ENCODE results near the gene PTCH2.

PTCH2 gene

DNA sequence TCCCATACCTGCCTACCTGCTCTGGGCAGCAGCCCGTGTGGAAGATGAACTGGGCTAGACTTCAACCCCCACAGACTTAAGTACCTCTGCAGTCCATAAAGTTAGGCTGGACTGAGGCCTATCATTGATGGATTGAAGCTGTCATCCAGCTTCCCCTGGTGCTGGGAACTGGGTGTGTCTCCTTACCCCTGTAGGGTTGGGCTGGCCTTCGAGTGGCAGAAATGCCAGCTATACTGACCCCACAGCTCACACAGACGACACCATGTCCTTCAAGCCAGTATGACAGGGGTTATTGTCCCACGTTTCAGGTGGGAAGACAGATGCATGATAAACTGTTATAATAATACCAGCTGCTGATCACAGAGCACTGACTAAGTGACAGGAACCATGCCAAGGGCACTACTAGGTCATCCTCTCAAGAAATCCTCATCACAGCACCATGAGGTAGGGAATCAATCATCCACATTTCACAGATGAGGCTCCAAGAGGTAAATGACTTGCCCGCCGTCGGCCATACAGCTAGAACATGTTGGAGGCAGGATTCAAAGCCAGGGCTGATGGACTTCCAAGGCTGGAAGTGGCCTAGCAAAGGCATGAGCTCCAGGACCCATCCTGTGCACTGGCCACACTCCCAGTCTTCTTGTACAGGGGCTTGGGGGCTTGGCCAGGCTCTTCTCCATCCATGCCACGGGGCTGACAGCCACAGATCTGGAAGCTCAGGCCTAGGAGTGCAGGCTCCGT is 54.8 kb downstream of the PTCH2 start, which contains the start of gene BEST4:
Gene BEST4, minus strand, starts transcription at position 51 of the 741 bp plus-strand sequence. CDS start 465 bp downstream, outside the sequence.
- H3K27me3 Mint-ChIP-seq: no peaks in the 10 kb centered on the region
- no peaks in the 10 kb centered on the region for H3K9me3 Mint-ChIP-seq
- no peaks in the 10 kb centered on the region for H3K36me3 Mint-ChIP-seq (ENCODE audit: low read depth)
- no peak within 1 kb of the TSS for H3K27ac Mint-ChIP-seq
- no peak within 1 kb of the TSS for H3K4me3 Mint-ChIP-seq
- DNase-seq: no peak
- ATAC-seq: no peak
- peaks cover 29% of the 10 kb centered on the region for H3K4me1 Mint-ChIP-seq

DNA sequence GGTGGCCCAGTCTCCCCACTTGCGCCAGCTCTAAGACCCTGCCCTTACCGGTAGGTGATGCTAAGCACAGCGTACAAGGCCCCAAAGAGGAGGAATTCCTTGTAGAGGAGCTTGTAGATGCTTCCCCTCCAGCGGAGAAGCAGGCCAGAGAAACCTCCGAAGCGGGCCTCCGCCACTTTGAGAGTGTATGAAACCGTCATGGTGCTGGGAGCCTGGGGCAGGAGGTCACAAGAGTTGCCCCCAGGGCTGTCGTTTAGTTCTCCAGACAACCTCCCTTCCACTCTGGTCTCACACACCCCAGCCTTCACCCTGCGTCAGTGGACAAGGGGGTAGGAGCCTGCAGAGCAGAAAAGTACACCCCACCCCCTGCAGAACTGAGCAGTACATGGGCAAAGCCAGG is 55.5 kb downstream of the PTCH2 start:
- H3K4me3 Mint-ChIP-seq: no peak overlapping the region

DNA sequence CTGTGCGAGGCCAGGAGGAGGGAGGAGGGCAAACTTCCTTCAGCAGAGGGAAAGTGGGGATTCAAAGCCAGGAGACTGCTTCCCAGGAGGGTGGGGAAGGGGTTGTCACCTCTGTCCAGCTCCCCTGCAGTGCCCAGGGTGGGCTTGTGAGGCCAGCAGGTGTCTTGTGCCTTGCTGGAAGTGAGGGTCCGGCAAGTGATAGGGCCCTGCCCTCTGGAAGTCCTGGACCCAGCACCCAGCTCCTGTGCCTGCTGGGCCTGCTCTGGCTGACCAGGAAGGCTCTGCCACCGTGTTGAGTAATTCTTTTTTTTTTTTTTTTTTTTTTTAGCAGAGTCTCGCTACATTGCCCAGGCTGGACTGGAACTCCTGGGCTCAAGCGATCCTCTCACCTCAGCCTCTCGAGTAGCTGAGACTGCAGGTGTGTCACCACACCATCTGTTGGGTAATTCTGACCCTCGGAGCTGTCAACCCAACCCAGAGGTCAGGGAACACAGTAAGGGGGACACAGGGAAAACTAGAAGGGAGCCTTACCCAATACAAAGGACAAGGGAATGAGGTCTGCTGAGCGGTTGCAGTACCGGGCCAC is 56.1 kb downstream of the PTCH2 start:
- DNase-seq (no peak), ATAC-seq (no peak)
- H3K27me3 Mint-ChIP-seq: no peaks in the 10 kb centered on the region
- H3K36me3 Mint-ChIP-seq (ENCODE audit: low read depth): peaks cover 3% of the 10 kb centered on the region
- H3K4me3 Mint-ChIP-seq: peak overlapping the region; percentile 73
- no peaks in the 10 kb centered on the region for H3K9me3 Mint-ChIP-seq
- H3K4me1 Mint-ChIP-seq: peaks cover 37% of the 10 kb centered on the region
- H3K27ac Mint-ChIP-seq: peak overlapping the region; percentile 87

More for the DNA sequence above, 55.5 kb downstream of the PTCH2 start:
- peaks cover 34% of the 10 kb centered on the region for H3K4me1 Mint-ChIP-seq
- no peaks in the 10 kb centered on the region for H3K27me3 Mint-ChIP-seq
- no peaks in the 10 kb centered on the region for H3K9me3 Mint-ChIP-seq
- H3K36me3 Mint-ChIP-seq (ENCODE audit: low read depth): peaks cover 2% of the 10 kb centered on the region
- no peak for ATAC-seq
- DNase-seq: no peak
- H3K27ac Mint-ChIP-seq: no peak overlapping the region

DNA sequence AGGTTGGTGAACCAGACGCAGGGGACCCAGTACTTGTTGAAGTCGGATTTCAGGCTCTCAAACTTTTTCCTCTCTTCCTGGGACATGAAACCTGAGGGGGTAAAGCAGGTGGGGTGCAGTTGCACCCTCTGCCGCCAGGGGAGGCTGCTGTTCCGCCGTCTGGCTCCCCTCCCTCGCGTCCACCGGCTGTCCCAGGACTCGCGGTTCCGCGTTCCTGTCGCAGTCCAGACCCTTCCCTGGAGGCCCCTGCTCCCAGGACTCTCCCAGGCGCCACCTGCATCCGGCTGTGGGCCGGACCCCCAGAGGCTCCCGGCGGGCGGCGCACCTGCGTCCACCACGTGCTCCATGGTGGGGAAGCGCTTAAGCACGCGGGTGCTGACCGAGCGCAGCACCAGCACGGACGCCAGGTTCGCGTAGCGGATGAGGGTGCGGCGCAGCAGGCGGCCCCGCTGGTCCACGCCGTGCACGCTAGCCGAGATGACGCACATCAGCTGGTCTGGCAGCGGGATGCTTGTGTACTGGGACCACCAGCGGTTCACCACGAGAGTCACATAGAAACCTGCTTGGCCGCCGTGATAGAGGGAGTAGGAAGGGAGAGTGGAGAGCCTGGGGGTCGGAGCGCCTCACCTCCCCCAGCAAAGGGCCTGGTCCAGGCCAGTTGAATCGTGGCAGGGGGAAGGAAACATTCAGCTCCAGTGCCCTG is 56.8 kb downstream of the PTCH2 start:
- Mint-ChIP-seq H3K36me3 (ENCODE audit: low read depth) (peaks cover 7% of the 10 kb centered on the region), H3K27ac (peak overlapping the region; percentile 87), H3K27me3 (no peaks in the 10 kb centered on the region), H3K4me3 (peak overlapping the region; percentile 73), H3K4me1 (peaks cover 37% of the 10 kb centered on the region), H3K9me3 (no peaks in the 10 kb centered on the region)
- ATAC-seq (peak; percentile 69), DNase-seq (peak; percentile 85)

DNA sequence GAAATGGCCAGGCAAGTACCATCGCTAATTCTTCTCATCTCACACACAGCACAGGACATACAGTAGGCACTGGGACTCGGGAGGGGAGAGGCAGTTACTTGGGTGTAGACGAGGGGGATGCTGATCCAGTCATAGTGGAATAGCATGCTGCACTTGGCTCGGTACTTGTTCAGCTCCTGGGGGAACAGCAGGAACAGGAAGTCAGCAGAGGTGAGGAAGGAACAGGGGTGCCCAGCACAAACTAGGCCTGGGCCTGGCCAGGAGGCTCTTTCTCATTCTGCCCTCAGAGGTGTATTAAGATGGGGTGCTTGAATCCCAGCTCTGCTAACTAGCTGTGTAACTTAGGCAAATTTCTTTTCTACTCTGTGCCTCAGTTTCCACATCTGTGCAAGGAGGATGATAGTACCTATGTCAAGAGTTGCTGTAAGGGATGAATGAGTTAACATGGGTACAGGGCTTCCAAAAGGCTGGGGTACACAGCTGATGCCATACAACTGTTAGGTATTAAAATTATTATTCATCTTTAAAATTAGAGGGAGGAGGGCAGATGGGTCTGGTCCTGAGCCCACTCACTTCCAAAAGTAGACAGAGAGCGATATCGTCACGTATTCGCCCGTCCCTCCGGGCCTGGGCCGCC is 57.4 kb downstream of the PTCH2 start:
- Mint-ChIP-seq H3K27ac (peak overlapping the region; percentile 87), H3K27me3 (no peaks in the 10 kb centered on the region), H3K36me3 (ENCODE audit: low read depth) (peaks cover 13% of the 10 kb centered on the region), H3K9me3 (no peaks in the 10 kb centered on the region), H3K4me1 (peaks cover 39% of the 10 kb centered on the region), H3K4me3 (peak overlapping the region; percentile 73)
- ATAC-seq (no peak), DNase-seq (no peak)

DNA sequence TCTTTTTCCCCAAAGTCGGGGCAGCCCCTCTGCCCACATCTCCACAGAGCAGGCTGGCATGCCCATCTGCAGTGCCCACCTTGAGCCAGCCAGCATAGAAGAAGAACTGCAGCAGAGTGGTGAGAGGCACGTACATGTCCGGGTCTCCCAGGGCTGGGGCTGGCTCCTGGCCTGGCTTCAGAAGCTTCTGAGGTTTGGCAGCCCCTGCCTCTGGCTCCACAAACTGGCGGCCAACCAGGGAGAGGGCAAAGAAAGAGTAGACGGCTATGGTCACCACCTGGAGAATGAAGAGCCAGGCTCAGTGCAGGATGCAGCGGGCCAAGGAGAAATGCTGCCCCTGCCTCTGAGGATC is 58.0 kb downstream of the PTCH2 start:
- Mint-ChIP-seq H3K27me3 (no peaks in the 10 kb centered on the region), H3K9me3 (no peaks in the 10 kb centered on the region), H3K27ac (peak overlapping the region; percentile 52), H3K4me1 (peaks cover 43% of the 10 kb centered on the region), H3K4me3 (peak overlapping the region; percentile 73), H3K36me3 (ENCODE audit: low read depth) (peaks cover 20% of the 10 kb centered on the region)
- DNase-seq (no peak), ATAC-seq (no peak)

DNA sequence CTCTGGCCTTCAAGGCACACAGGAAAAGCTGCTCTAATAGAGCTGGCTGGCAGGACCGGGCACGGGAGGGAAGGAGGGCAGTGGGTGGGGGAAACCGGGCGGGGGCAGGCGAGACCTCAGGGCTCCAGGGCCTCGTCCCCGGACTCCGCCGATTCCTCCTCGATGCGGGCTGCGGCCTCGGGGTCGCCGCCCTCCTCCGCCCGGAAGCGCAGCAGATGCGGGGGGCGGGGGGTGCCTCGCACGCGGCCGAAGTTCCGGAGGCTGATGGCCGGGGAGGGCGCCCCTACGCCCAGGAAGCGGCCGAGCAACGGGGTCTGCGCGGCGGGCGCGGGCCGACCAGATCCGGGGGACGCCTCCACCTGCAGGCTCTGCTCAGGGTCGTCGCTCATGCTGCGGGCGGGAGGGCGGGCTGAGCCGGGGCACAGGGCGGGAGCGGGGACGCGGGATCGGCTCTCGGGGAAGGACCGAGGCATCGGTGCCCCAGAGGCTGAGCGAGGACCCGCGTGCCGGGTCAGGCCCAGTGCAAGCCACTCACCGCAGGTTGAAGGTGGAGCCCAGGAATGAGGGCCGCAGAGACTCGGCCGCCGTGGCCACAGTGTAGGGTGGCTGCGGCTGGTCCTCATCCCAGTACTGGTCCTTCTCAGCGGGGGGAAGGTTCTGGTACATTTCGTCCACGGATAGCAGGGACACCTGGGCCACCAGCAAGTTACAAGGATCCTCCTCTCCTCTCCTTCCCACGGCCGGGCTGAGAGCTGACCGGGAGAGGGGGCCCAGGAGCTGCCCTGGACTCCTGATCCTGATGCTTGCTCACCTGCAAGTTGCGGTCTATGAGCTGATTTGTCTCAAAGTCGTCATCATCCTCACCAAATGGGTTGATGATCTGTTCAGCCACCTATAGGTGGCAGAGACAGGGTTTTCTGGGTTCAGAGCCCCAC is 58.7 kb downstream of the PTCH2 start:
- H3K4me1 Mint-ChIP-seq: peaks cover 43% of the 10 kb centered on the region
- peak overlapping the region; percentile 52 for H3K27ac Mint-ChIP-seq
- ATAC-seq: no peak
- H3K4me3 Mint-ChIP-seq: peak overlapping the region; percentile 73
- H3K9me3 Mint-ChIP-seq: no peaks in the 10 kb centered on the region
- H3K27me3 Mint-ChIP-seq: no peaks in the 10 kb centered on the region
- peaks cover 26% of the 10 kb centered on the region for H3K36me3 Mint-ChIP-seq (ENCODE audit: low read depth)
- DNase-seq: no peak

DNA sequence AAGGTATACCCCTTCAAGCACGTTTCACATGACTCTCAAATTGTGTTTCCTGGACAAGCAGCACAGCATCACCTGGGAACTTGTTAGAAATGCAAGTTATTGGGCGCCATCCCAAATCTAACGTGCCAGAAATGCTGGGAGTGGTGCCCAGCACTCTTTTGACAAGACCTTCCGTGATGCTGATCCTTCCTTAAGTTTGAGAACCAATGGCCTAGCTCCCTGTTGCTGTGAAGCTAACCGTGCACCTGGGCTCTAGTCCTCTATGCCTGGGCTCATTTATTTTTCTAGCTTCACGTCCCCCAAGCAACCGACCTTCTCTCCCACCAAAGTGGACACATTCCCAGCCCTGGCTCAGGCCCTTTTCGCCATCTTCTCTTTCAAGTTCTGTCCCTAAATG is 59.4 kb downstream of the PTCH2 start:
- H3K36me3 Mint-ChIP-seq (ENCODE audit: low read depth): peaks cover 33% of the 10 kb centered on the region
- DNase-seq (no peak), ATAC-seq (no peak)
- H3K27ac Mint-ChIP-seq: peak overlapping the region; percentile 42
- no peaks in the 10 kb centered on the region for H3K27me3 Mint-ChIP-seq
- H3K4me1 Mint-ChIP-seq: peaks cover 48% of the 10 kb centered on the region
- peak overlapping the region; percentile 67 for H3K4me3 Mint-ChIP-seq
- H3K9me3 Mint-ChIP-seq: no peaks in the 10 kb centered on the region

DNA sequence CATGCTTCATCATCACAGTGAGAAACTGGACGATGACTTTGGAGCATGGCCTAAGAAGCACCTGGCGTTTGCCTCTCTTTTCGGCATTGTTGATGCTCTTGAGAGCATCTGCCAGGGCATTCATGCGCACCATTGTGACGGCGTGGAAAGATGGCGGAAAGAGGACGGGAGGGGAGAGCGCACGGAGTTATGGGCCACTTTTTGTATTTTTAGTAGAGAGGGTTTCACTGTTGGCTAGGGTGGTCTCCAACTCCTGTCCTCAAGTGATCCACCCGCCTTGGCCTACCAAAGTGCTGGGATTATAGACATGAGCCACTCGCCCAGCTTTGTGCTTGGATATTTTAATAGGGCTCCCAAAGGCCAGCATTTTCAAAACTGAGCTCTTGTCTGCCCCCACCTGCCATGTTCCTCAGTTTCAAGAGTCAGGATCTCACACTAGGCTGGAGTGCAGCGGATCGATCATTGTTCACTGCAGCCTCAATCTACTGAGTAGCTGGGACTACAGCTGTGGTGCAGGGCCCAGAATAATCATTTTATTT is 62.4 kb downstream of the PTCH2 start:
- H3K4me3 Mint-ChIP-seq: peak overlapping the region; percentile 29
- no peak overlapping the region for H3K27ac Mint-ChIP-seq
- no peaks in the 10 kb centered on the region for H3K27me3 Mint-ChIP-seq
- H3K4me1 Mint-ChIP-seq: peaks cover 54% of the 10 kb centered on the region
- DNase-seq: no peak
- H3K9me3 Mint-ChIP-seq: no peaks in the 10 kb centered on the region
- no peak for ATAC-seq
- H3K36me3 Mint-ChIP-seq (ENCODE audit: low read depth): peaks cover 63% of the 10 kb centered on the region

DNA sequence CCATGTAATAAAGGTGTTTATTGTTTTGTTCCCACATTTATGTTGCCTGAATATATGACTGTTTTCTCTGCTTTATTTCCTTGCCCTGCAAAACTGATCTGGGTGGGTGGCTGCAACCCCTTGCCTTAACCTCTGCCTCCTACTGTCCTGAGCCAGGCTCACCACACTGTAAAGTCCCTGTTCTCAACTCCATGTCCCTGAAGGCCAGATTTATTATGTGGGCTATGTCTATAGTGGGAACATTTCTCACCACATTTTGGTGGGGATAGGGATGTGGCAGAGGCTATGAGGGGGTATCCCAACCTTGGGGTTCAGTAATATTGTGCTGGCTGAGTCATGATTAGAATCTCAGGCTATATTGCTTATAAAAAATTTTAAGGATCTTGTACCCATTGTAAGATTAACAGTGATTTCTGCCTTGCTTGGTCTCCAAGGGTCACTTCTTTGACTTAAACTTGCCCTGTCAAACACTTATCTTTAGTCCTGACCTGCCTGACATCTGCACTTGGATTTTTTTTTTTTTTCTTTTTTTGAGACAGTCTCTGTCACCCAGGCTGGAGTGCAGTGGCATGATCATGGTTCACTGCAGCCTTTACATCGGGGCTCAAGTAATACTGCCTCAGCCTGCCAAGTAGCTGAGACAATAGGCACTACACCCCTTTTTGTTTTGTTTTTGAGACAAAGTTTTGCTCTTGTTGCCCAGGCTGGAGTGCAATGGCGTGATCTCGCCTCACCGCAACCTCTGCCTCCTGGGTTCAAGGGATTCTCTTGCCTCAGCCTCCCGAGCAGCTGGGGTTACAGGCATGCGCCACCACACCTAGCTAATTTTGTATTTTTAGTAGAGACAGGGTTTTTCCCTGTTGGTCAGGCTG is 64.1 kb downstream of the PTCH2 start:
- Mint-ChIP-seq H3K27ac (peak overlapping the region; percentile 95), H3K9me3 (no peaks in the 10 kb centered on the region), H3K27me3 (no peaks in the 10 kb centered on the region), H3K4me3 (peak overlapping the region; percentile 94), H3K36me3 (ENCODE audit: low read depth) (peaks cover 70% of the 10 kb centered on the region), H3K4me1 (peaks cover 48% of the 10 kb centered on the region)
- ATAC-seq (no peak), DNase-seq (no peak)

DNA sequence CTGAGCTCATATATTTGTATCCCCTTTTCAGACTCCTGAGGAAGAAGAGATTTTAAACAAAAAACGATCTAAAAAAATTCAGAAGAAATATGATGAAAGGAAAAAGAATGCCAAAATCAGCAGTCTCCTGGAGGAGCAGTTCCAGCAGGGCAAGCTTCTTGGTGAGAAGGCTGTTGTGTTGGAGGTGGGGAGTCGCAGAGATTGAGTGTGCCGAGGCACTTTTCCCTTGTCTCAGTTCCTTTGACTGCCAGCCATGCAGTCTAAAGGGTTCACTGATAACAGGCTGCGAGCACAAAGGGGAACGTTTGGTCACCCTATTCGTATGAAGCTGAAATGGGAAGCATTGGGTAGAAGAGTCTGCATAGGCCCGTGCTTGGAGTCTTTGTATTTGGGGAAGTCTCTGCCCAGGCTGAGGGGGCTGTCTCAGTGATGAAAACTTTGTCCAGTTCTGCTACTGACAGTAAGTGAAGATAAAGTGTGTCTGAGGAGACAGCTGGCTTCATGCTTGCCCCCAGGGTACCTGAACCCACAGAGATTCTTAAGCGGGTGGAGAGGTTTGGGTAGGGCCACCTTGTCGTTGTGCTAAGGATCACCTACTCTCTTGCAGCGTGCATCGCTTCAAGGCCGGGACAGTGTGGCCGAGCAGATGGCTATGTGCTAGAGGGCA is 65.0 kb downstream of the PTCH2 start:
- Mint-ChIP-seq H3K4me1 (peaks cover 42% of the 10 kb centered on the region), H3K36me3 (ENCODE audit: low read depth) (peaks cover 70% of the 10 kb centered on the region), H3K4me3 (peak overlapping the region; percentile 94), H3K27ac (peak overlapping the region; percentile 95), H3K27me3 (no peaks in the 10 kb centered on the region), H3K9me3 (no peaks in the 10 kb centered on the region)
- no peak for ATAC-seq
- no peak for DNase-seq

DNA sequence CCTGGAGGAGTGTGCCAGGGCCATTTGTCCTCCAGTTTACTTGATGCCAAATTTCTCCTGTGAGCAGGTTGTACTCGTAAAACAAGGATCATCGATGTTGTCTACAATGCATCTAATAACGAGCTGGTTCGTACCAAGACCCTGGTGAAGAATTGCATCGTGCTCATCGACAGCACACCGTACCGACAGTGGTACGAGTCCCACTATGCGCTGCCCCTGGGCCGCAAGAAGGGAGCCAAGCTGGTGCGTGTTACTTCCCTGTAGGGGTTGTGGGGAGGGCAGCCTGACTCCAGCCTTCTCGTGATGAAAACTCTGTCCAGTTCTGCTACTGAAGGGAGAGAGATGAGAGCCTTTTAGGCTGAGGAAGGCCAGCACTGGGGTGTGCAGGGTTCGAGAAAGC is 65.5 kb downstream of the PTCH2 start:
- ATAC-seq: no peak
- peak overlapping the region; percentile 95 for H3K27ac Mint-ChIP-seq
- H3K36me3 Mint-ChIP-seq (ENCODE audit: low read depth): peaks cover 68% of the 10 kb centered on the region
- no peaks in the 10 kb centered on the region for H3K27me3 Mint-ChIP-seq
- peaks cover 39% of the 10 kb centered on the region for H3K4me1 Mint-ChIP-seq
- peak overlapping the region; percentile 94 for H3K4me3 Mint-ChIP-seq
- DNase-seq: no peak
- no peaks in the 10 kb centered on the region for H3K9me3 Mint-ChIP-seq

Measured in activated naive CD8-positive, alpha-beta T cell treated with anti-CD3 and anti-CD28 coated beads, Interleukin-2, amount 50 U/mL, for 24 hours (primary cell).